CD14-positive monocyte (primary cell): ENCODE data around the gene TBC1D2. TPM values are rescaled to one million over a fixed set of nuclear protein-coding genes. Genes with fewer than 3 reads are reported as not detected.

Experiments used
- DNase-seq, 3 donors: peaks; one replicate each; pipeline ENCODE4 v3.0.0-alpha.2; 2011 to 2022
- H2AFZ ChIP-seq: 2 replicates; pipeline ENCODE4 v1.6.0; 2012; ENCODE audit warnings: mild to moderate bottlenecking, low read depth, low read length, inconsistent platforms; ENCODE audit not compliant: insufficient read depth, poor library complexity, severe bottlenecking
- H3K27ac ChIP-seq, 2 donors: 1 replicate in 1 of 2; 2 replicates in 1 of 2; pipeline ENCODE4 v1.5.1; 2012 to 2013; ENCODE audit warnings: low read length in 2 of 2, control low read depth in 1 of 2, inconsistent platforms in 1 of 2, low read depth in 1 of 2, mild to moderate bottlenecking in 1 of 2
- H3K27me3 ChIP-seq, 2 donors: one replicate each; pipeline versions ENCODE4 v1.6.0 to v1.6.1; 2011 to 2013; ENCODE audit warnings: low read length in 2 of 2; ENCODE audit not compliant: control insufficient read depth in 2 of 2, insufficient read depth in 2 of 2
- H3K36me3 ChIP-seq, 2 donors: replicated peaks in 1 of 2; 1 replicate in 1 of 2; 2 replicates in 1 of 2; pipeline versions ENCODE4 v1.5.1 to v1.6.1; 2012 to 2013; ENCODE audit warnings: low read length in 2 of 2, control low read depth in 1 of 2, inconsistent platforms in 1 of 2, mild to moderate bottlenecking in 1 of 2; ENCODE audit not compliant: insufficient read depth in 2 of 2, control insufficient read depth in 1 of 2
- H3K4me1 ChIP-seq, 2 donors: 1 replicate in 1 of 2; 2 replicates in 1 of 2; pipeline versions ENCODE4 v1.5.1 to v1.6.1; 2012 to 2013; ENCODE audit warnings: low read length in 2 of 2, control low read depth in 1 of 2, inconsistent platforms in 1 of 2, mild to moderate bottlenecking in 1 of 2, moderate library complexity in 1 of 2; ENCODE audit not compliant: insufficient read depth in 2 of 2, control insufficient read depth in 1 of 2
- H3K4me2 ChIP-seq: replicated peaks from 2 replicates; pipeline ENCODE3; 2012; ENCODE audit warnings: low read length, moderate library complexity, mild to moderate bottlenecking; ENCODE audit not compliant: poor library complexity, severe bottlenecking; ENCODE audit errors: extremely low read depth
- H3K4me3 ChIP-seq, 3 experiments: fragments of 200-600 bp in 1 of 3; sonication (generic) in 1 of 3; replicated peaks in 1 of 3; 1 replicate in 2 of 3; 2 replicates in 1 of 3; pipeline ENCODE4 v1.5.1; 2011 to 2013; ENCODE audit warnings: low read length in 3 of 3, mild to moderate bottlenecking in 3 of 3, control low read depth in 2 of 3, low read depth in 2 of 3, inconsistent platforms in 1 of 3, moderate library complexity in 1 of 3
- H3K79me2 ChIP-seq: 2 replicates; pipeline ENCODE4 v1.6.0; 2012; ENCODE audit warnings: mild to moderate bottlenecking, control low read depth, inconsistent platforms, low read length, moderate library complexity; ENCODE audit not compliant: insufficient read depth
- H3K9ac ChIP-seq: 2 replicates; pipeline ENCODE4 v1.6.0; 2017; ENCODE audit warnings: low read length, mild to moderate bottlenecking; ENCODE audit not compliant: insufficient read depth, poor library complexity, severe bottlenecking
- H3K9me3 ChIP-seq, 2 donors: replicated peaks in 1 of 2; 1 replicate in 1 of 2; 2 replicates in 1 of 2; pipeline versions ENCODE4 v1.5.1 to v1.6.1; 2012 to 2013; ENCODE audit warnings: low read length in 2 of 2, control low read depth in 1 of 2; ENCODE audit not compliant: control insufficient read depth in 1 of 2, insufficient read depth in 1 of 2
- H4K20me1 ChIP-seq: 2 replicates; pipeline ENCODE4 v1.6.0; 2012; ENCODE audit warnings: mild to moderate bottlenecking, low read length, control low read depth, moderate library complexity; ENCODE audit not compliant: insufficient read depth
- H3K27ac Mint-ChIP-seq, 7 donors: one replicate each; pipeline ENCODE4 v1.8.0; 2020; ENCODE audit warnings: mild to moderate bottlenecking in 7 of 7, mixed read lengths in 7 of 7, moderate library complexity in 6 of 7, inconsistent platforms in 2 of 7
- H3K27me3 Mint-ChIP-seq, 3 donors: one replicate each; pipeline ENCODE4 v1.8.0; 2021 to 2022; ENCODE audit warnings: low read depth in 3 of 3, mild to moderate bottlenecking in 3 of 3, mixed read lengths in 3 of 3, moderate library complexity in 3 of 3, inconsistent platforms in 1 of 3
- H3K36me3 Mint-ChIP-seq, 2 donors: one replicate each; pipeline ENCODE4 v1.8.0; 2020; ENCODE audit warnings: mixed read lengths in 2 of 2, inconsistent platforms in 1 of 2, mild to moderate bottlenecking in 1 of 2
- H3K4me1 Mint-ChIP-seq: one replicate; pipeline ENCODE4 v1.8.0; 2020; ENCODE audit warnings: mild to moderate bottlenecking, mixed read lengths
- H3K4me3 Mint-ChIP-seq, 2 donors: one replicate each; pipeline ENCODE4 v1.8.0; 2020; ENCODE audit warnings: mild to moderate bottlenecking in 2 of 2, mixed read lengths in 2 of 2, moderate library complexity in 1 of 2
- H3K9me3 Mint-ChIP-seq, 7 donors: one replicate each; pipeline ENCODE4 v1.8.0; 2020 to 2022; ENCODE audit warnings: mixed read lengths in 7 of 7, mild to moderate bottlenecking in 6 of 7, moderate library complexity in 6 of 7, inconsistent platforms in 2 of 7
- CTCF ChIP-seq: fragments of 200-600 bp; IDR thresholded peaks from one replicate; pipeline ENCODE4 v1.8.0; 2022; ENCODE audit warnings: antibody characterized with exemption, mild to moderate bottlenecking
- WGBS: methylation state at CpG from one replicate; pipeline ENCODE4 v1.1.5; 2013; ENCODE audit warnings: missing lambda C conversion rate; ENCODE audit not compliant: insufficient coverage; 5-methylcytosine and 5-hydroxymethylcytosine counted together
- intact Hi-C, 2 donors: fragments of 100-400 bp; cut with micrococcal nuclease; formaldehyde crosslinking; loops; one replicate each; pipeline versions ENCODE4 v1.15.0 to v1.15.1; 2023
- polyA plus RNA-seq, 3 donors: library from polyadenylated mRNA; depleted of rRNA in 1 of 3; unstranded in 2 of 3; stranded (reverse) in 1 of 3; fragments of 300-500 nt in 2 of 3; fragments of >200 nt in 1 of 3; fragmentation: Illumina TruSeq in 2 of 3; gene quantifications; 1 replicate in 2 of 3; 2 replicates in 1 of 3; pipeline ENCODE4 v1.2.3, GENCODE V29; 2012 to 2021

The TBC1D2 gene
- polyA plus RNA-seq, 3 donors = 23.2 to 55.7 (median 34.4) TPM

- Histone ChIP-seq H3K4me2 (peak overlapping the region; percentile 93), H3K4me3 (peak overlapping the region; percentile 3 to 98 (median 6))
- peaks cover 53 to 74% of the 10 kb centered on the region in 2 donors for H3K36me3 Mint-ChIP-seq
Measured at GRCh38 chr9:98248737-98249474, 6.5 kb downstream of the TBC1D2 start.

More at GRCh38 chr9:98248737-98249474, 6.5 kb downstream of the TBC1D2 start:
- H3K36me3 ChIP-seq = peaks cover 11 to 42% of the 10 kb centered on the region in 2 donors
- peaks cover 82 to 85% of the 10 kb centered on the region in 2 donors for H3K4me1 ChIP-seq
- Mint-ChIP-seq H3K4me3 (peak overlapping the region; percentile 31 to 84), H3K27ac (peak overlapping the region; percentile 96 to 98 (median 97)), H3K4me1 (peaks cover 82% of the 10 kb centered on the region), H3K27me3 (peaks cover 0 to 4% (median 0%) of the 10 kb centered on the region in 3 donors), H3K9me3 (no peaks in the 10 kb centered on the region)
- H2AFZ ChIP-seq = no peak overlapping the region
- DNase-seq = peak; percentile 92 to 97 (median 94)
- H3K27me3 ChIP-seq = no peaks in the 10 kb centered on the region
- no peaks in the 10 kb centered on the region for H3K9me3 ChIP-seq
- WGBS = 4% methylated on average over 12 of the region's 16 CpGs
- peaks cover 6% of the 10 kb centered on the region for H4K20me1 ChIP-seq
- peak overlapping the region; percentile 93 to 100 for H3K27ac ChIP-seq
- H3K9ac ChIP-seq = peak overlapping the region; percentile 66
- intact Hi-C loops = no loop called here
- TF ChIP-seq CTCF = no peak
- H3K79me2 ChIP-seq = peaks cover 93% of the 10 kb centered on the region
